Calu3 (cell line): ENCODE data around the gene SLC2A6. TPM values are rescaled to one million over a fixed set of nuclear protein-coding genes. Genes with fewer than 3 reads are reported as not detected.
"Not testable (repeated sequence)": the region's sequence is repeated elsewhere in the genome, so short reads cannot be mapped to it uniquely, and the experiment has no call there.

ENCODE experiments used
- BruUV-seq: library from RNA; stranded (reverse); fragments of 400-500 nt; replicated peaks from 2 replicates; lab custom pipeline; 2021; lab: Mats Ljungman, UMichigan
- CTCF ChIA-PET: fragments of 300-600 bp; sonication (Branson Sonifier 250); formaldehyde crosslinking; loops from one replicate; lab custom pipeline; 2022; ENCODE audit warnings: antibody characterized with exemption; lab: Charles Lee
- DNase-seq: peaks from one replicate; pipeline ENCODE4 v3.0.0; 2022
- H3K27ac Mint-ChIP-seq: one replicate; pipeline ENCODE4 v1.8.0; 2022; ENCODE audit warnings: mixed read lengths; ENCODE audit not compliant: unreplicated experiment
- H3K27me3 Mint-ChIP-seq: one replicate; pipeline ENCODE4 v1.8.0; 2022; ENCODE audit warnings: mixed read lengths; ENCODE audit not compliant: unreplicated experiment
- H3K36me3 Mint-ChIP-seq: one replicate; pipeline ENCODE4 v1.8.0; 2022; ENCODE audit warnings: mild to moderate bottlenecking, moderate library complexity, mixed read lengths; ENCODE audit not compliant: insufficient read depth, unreplicated experiment
- H3K4me1 Mint-ChIP-seq: one replicate; pipeline ENCODE4 v1.8.0; 2022; ENCODE audit warnings: mild to moderate bottlenecking, low read depth, mixed read lengths; ENCODE audit not compliant: unreplicated experiment
- H3K4me3 Mint-ChIP-seq: one replicate; pipeline ENCODE4 v1.8.0; 2022; ENCODE audit warnings: mild to moderate bottlenecking, low read depth, moderate library complexity, mixed read lengths; ENCODE audit not compliant: unreplicated experiment
- H3K9me3 Mint-ChIP-seq: one replicate; pipeline ENCODE4 v1.8.0; 2022; ENCODE audit warnings: low read depth, mixed read lengths; ENCODE audit not compliant: unreplicated experiment
- CTCF ChIP-seq: fragments of 200-600 bp; IDR thresholded peaks from one replicate; pipeline ENCODE4 v1.8.0; 2022; ENCODE audit warnings: antibody characterized with exemption; ENCODE audit not compliant: unreplicated experiment
- intact Hi-C: fragments of 100-400 bp; cut with micrococcal nuclease; formaldehyde crosslinking; loops from one replicate; pipeline ENCODE4 v1.10.0; 2022; ENCODE audit not compliant: unreplicated experiment
- total RNA-seq: library from RNA; stranded (reverse); gene quantifications from 2 replicates; pipeline ENCODE4 v1.2.3, GENCODE V29; 2022

The SLC2A6 gene
- total RNA-seq, 1 experiment from 2014 or later = 11.6 TPM

- CTCF ChIA-PET = interaction anchor here (0.6 kb wide), 1 partner anchor 18 kb away, joined by 5 read pairs; no protein-coding TSS in a partner anchor
- no TSS peak for BruUV-seq
Observed at GRCh38 chr9:133453651-133454050, 25.2 kb downstream of the SLC2A6 start.

GRCh38 chr9:133452562-133452961 lies 26.3 kb downstream of the SLC2A6 start:
- Mint-ChIP-seq H3K4me3 (no peak overlapping the region), H3K27ac (no peak overlapping the region), H3K27me3 (no peaks in the 10 kb centered on the region)

More at GRCh38 chr9:133453651-133454050, 25.2 kb downstream of the SLC2A6 start:
- no peak overlapping the region for H3K4me3 Mint-ChIP-seq
- no peak for DNase-seq
- TF ChIP-seq CTCF = no peak
- peaks cover 13% of the 10 kb centered on the region for H3K4me1 Mint-ChIP-seq
- H3K27me3 Mint-ChIP-seq = no peaks in the 10 kb centered on the region
- intact Hi-C loops = no loop called here
- H3K9me3 Mint-ChIP-seq = no peaks in the 10 kb centered on the region
- peaks cover under 1% of the 10 kb centered on the region for H3K36me3 Mint-ChIP-seq
- no peak overlapping the region for H3K27ac Mint-ChIP-seq

DNA sequence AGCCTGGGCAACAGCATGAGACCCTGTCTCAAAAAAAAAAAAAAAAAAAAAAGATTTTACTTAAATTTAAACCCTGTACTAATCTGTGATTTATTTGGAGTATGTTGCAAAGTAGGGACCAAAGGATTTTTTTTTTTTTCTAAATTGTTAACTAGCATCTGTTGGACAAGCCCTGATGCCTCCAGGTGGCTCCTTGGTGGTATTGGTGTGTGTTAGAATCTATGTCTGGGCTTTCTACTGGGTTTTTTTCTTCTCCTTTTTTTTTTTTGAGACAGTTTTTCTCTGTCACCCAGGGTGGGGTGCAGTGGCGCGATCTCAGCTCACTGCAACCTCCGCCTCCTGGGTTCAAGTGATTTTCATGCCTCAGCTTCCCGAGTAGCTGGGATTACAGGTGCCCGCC lies 27.0 kb downstream of the SLC2A6 start:
- H3K27ac Mint-ChIP-seq, H3K27me3 Mint-ChIP-seq, DNase-seq, BruUV-seq, intact Hi-C loops, H3K36me3 Mint-ChIP-seq, H3K4me3 Mint-ChIP-seq, H3K9me3 Mint-ChIP-seq: not testable (repeated sequence)
- peaks cover 13% of the 10 kb centered on the region for H3K4me1 Mint-ChIP-seq
- CTCF ChIA-PET = interaction anchor here (0.7 kb wide), 2 partner anchors 11 to 47 kb away, joined by 4 to 8 read pairs; no protein-coding TSS in a partner anchor

More at GRCh38 chr9:133452562-133452961, 26.3 kb downstream of the SLC2A6 start:
- CTCF ChIA-PET = no interaction called here
- no peak for DNase-seq
- no TSS peak for BruUV-seq
- no peaks in the 10 kb centered on the region for H3K9me3 Mint-ChIP-seq
- TF ChIP-seq CTCF = no peak
- H3K36me3 Mint-ChIP-seq = no peaks in the 10 kb centered on the region
- intact Hi-C loops = no loop called here
- peaks cover 13% of the 10 kb centered on the region for H3K4me1 Mint-ChIP-seq

DNA sequence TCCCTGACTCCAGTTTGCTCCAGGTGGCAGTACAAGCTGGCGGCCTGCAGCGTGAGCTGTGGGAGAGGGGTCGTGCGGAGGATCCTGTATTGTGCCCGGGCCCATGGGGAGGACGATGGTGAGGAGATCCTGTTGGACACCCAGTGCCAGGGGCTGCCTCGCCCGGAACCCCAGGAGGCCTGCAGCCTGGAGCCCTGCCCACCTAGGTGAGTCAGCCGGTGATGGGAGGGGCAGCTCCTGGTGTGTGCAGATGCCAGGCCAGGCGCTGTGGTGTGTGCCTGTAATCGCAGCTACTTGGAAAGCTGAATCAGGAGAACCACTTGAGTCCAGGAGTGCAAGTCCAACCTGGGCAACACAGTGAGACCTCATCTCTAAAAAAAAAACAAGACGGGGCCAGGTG lies 29.1 kb downstream of the SLC2A6 start:
- CTCF ChIA-PET = interaction anchor here (1.2 kb wide), 1 partner anchor 33 kb away, joined by 4 read pairs; no protein-coding TSS in a partner anchor
- BruUV-seq = no TSS peak

More for the DNA sequence above, 29.1 kb downstream of the SLC2A6 start:
- H3K4me1 Mint-ChIP-seq = peaks cover 13% of the 10 kb centered on the region
- peak; percentile 85 for DNase-seq
- peaks cover 13% of the 10 kb centered on the region for H3K27me3 Mint-ChIP-seq
- H3K9me3 Mint-ChIP-seq = no peaks in the 10 kb centered on the region
- H3K36me3 Mint-ChIP-seq = no peaks in the 10 kb centered on the region
- intact Hi-C loops = no loop called here
- H3K27ac Mint-ChIP-seq = no peak overlapping the region
- H3K4me3 Mint-ChIP-seq = no peak overlapping the region
- TF ChIP-seq CTCF = no peak
